Activated T-cell treated with anti-CD3 and anti-CD28 coated beads, Interleukin-2, amount 50 U/mL, for 4 hours (primary cell): Measurements from ENCODE around the gene DCAF15. TPM values are rescaled to one million over a fixed set of nuclear protein-coding genes. Genes with fewer than 3 reads are reported as not detected.

Experiments used
- ATAC-seq, 2 donors: fragments of 200-7000 bp; cut with Tn5 transposase; one replicate each; pipeline ENCODE4 v1.10.0; 2021
- DNase-seq: peaks from one replicate; pipeline ENCODE4 v3.0.0-alpha.2; 2020
- H3K27me3 Mint-ChIP-seq: one replicate; pipeline ENCODE4 v1.8.0; 2021; ENCODE audit warnings: low read depth, mixed read lengths
- H3K36me3 Mint-ChIP-seq: one replicate; pipeline ENCODE4 v1.8.0; 2022; ENCODE audit warnings: mixed read lengths; ENCODE audit not compliant: insufficient read depth
- H3K4me1 Mint-ChIP-seq: one replicate; pipeline ENCODE4 v1.8.0; 2021; ENCODE audit warnings: low read depth, mixed read lengths
- H3K4me3 Mint-ChIP-seq: one replicate; pipeline ENCODE4 v1.8.0; 2021; ENCODE audit warnings: mild to moderate bottlenecking, moderate library complexity, mixed read lengths
- H3K9me3 Mint-ChIP-seq: one replicate; pipeline ENCODE4 v1.8.0; 2021; ENCODE audit warnings: mixed read lengths
- total RNA-seq, 3 donors: library from RNA; stranded (reverse); gene quantifications; one replicate each; pipeline ENCODE4 v1.2.1, GENCODE V29; 2021

The DCAF15 gene
- total RNA-seq, 3 donors from 2014 or later = 65.2 to 75.4 (median 66.2) TPM

DNA sequence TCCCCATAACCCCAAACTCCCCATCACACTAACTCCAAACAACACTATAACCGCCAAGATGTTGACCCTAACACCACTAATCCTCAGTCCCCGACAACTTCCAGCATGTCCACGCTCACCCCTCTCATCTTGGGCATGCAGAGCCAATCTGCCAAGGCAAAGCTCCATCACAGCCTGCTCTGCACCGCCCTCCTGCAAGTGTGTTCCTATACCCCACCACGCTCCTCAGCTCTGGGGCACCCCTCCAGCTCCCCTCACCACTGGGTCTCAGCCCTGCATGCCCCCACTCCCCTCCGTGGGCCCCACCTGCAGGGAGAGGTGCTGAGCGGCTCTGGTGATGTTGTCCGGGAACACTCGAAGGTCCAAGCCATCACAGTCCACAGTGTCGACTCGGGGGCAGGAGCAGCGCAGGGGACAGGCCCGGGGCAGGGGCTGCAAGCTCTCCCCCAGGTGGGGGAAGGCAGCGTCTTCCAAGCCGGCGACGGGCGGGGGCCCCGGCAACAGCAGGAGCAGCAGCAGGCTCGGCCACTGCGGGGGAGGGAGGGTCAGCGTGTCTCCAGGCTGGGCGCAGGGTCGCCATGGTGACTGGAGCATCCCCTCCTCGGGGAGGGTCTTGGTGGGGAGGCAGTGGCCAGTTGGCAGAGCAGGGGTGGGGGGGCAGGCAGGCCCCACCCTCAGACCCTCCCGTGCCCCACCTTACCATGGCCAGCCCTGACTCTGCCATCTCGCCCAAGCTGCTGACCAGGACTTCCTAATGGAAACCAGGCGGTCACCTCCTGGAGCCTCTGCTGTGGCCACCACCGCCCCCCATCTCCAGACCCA lies 14.6 kb upstream of the DCAF15 start:
- H3K4me1 Mint-ChIP-seq = no peaks in the 10 kb centered on the region
- H3K36me3 Mint-ChIP-seq = no peaks in the 10 kb centered on the region
- H3K4me3 Mint-ChIP-seq = no peak overlapping the region
- ATAC-seq (no peak), DNase-seq (no peak)
- H3K27me3 Mint-ChIP-seq = peaks cover 13% of the 10 kb centered on the region
- H3K9me3 Mint-ChIP-seq = no peaks in the 10 kb centered on the region

DNA sequence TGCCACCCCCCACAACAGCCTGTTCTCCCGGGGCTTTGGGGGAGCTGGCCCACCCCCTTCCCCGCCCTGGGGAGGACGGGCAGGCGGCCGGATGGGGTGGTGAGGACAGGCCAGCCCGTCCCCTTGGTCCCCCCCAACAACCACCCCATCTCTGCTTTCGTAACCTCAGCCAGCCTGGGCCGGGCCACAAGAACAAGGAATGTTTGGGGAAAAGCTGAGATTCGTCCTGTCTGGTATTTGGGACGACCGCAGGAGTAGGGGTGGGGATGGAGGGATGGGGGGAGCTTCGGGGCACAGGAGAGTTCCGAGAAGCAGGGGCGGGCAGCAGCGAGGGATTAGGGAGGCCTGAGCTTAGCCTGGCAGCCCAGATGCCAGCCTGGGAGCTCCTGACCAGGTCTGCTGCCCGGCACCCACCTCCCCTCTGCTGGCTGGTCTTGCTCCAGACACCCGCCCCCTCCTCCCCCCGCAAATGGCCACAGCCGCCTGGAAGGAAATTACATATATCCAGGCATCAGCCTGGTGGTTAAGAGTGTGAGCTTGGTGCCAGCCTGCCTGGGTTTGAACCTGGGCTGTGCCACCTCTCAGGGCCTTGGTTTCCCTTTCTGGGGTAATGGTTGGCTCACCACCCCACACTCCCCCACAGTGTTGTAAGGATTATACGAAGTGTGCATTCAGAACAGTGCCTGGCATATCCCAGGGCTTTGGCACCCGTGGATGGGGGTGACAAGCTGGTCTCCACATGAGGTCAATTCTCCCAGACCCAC lies 13.8 kb upstream of the DCAF15 start, which contains the start of gene PODNL1:
TSS of gene PODNL1 (minus strand) at position 117 of the 764 bp plus-strand sequence. CDS start 236 bp downstream, outside the sequence.
- Mint-ChIP-seq H3K4me3 (no peak within 1 kb of the TSS), H3K36me3 (no peaks in the 10 kb centered on the region), H3K4me1 (no peaks in the 10 kb centered on the region), H3K9me3 (no peaks in the 10 kb centered on the region), H3K27me3 (peaks cover 9% of the 10 kb centered on the region)
- ATAC-seq (no peak), DNase-seq (no peak)

DNA sequence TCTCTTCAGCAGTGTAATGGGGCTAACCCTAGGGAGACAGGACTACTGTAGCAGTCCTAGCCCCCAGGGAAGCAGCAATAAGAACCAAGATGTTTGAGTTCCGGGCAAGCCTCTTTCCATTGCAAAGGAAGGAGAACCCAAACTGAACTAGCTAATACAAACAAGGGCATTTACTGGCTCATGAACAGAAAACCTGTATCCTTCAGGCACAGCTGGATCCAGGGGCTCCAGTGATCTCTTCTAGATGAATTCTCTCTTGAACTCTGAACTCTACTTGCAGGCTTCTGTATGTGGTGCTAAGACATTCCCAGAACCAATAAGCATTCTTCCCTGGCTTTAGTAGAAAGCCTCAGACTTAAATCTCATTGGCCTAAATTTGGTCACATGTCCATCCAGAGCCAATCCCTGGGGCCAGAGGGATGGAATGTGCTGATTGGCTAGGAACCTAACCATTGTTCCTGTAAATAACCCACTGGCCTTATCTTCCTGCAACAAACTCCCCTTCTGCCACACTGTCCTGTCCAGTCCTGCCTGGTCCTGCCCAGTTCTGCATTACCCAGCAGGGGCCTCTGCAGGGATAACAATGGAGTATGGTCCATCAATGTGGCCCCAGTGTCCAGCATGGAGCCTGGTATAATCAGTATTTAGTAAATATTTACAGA lies 10.2 kb upstream of the DCAF15 start:
- Mint-ChIP-seq H3K9me3 (no peaks in the 10 kb centered on the region), H3K4me1 (no peaks in the 10 kb centered on the region), H3K4me3 (no peak overlapping the region), H3K36me3 (no peaks in the 10 kb centered on the region), H3K27me3 (peaks cover 4% of the 10 kb centered on the region)
- ATAC-seq = no peak
- DNase-seq = no peak

DNA sequence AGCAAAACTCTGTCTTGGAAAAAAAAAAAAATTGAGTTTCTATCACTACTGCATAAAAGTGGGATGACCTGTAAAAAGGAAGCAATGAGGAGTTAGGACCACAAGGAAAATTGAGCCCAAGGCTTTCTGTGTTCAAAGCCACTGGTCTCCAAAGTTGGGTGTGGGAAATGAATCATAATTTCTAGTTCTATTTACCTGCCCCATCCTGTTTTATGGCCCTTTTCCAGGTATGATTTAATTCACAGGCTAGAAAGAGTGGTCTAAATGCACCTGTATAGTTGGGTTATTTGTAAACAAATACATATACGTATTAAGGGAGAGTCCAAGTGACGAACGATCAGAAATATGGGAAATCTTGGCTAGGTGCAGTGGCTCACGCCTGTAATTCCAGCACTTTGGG lies 5.9 kb upstream of the DCAF15 start:
- ATAC-seq (no peak), DNase-seq (no peak)
- Mint-ChIP-seq H3K4me1 (no peaks in the 10 kb centered on the region), H3K27me3 (no peaks in the 10 kb centered on the region), H3K4me3 (no peak overlapping the region), H3K9me3 (no peaks in the 10 kb centered on the region), H3K36me3 (no peaks in the 10 kb centered on the region)

DNA sequence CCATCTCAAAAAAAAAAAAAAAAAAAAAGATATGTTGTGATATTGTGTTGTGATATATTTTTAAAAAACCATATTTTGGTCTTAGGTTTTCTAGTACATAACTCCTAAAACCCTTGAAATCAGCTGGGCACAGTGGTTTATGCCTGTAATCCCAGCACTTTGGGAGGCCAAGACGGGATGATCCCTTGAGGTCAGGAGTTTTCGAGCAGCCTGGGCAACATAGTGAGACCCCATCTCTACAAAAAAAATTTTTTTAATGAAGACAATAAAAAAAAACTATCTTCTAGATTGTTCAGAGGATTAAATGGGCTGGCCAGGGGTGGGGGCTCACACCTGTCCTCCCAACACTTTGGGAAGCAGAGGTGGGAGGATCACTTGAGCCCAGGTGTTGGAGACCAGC lies 1.3 kb upstream of the DCAF15 start:
- H3K9me3 Mint-ChIP-seq = no peaks in the 10 kb centered on the region
- peaks cover 22% of the 10 kb centered on the region for H3K4me1 Mint-ChIP-seq
- peaks cover 3% of the 10 kb centered on the region for H3K36me3 Mint-ChIP-seq
- ATAC-seq (no peak), DNase-seq (no peak)
- H3K27me3 Mint-ChIP-seq = no peaks in the 10 kb centered on the region
- H3K4me3 Mint-ChIP-seq = no peak overlapping the region

DNA sequence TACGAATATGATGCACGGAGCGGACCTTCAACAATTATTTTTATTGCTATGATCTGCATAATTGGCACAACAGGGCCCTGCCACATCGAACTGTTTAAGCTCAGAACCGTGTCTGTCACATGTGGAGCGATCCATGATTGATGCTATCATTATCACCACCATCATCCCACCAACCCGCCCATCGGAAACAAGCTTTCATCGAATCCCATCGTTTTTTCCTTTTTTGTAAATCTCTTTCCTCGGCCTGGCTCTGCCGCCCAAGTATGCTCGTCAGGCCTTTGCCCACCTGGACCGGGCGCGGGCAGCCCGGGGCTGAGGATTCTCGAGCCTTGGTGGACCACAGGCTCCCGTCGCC lies 533 bp upstream of the DCAF15 start:
- Mint-ChIP-seq H3K27me3 (no peaks in the 10 kb centered on the region), H3K9me3 (no peaks in the 10 kb centered on the region), H3K4me3 (peak overlapping the region; percentile 96), H3K4me1 (peaks cover 22% of the 10 kb centered on the region), H3K36me3 (peaks cover 4% of the 10 kb centered on the region)
- no peak for DNase-seq
- peak; percentile 6 to 12 for ATAC-seq

DNA sequence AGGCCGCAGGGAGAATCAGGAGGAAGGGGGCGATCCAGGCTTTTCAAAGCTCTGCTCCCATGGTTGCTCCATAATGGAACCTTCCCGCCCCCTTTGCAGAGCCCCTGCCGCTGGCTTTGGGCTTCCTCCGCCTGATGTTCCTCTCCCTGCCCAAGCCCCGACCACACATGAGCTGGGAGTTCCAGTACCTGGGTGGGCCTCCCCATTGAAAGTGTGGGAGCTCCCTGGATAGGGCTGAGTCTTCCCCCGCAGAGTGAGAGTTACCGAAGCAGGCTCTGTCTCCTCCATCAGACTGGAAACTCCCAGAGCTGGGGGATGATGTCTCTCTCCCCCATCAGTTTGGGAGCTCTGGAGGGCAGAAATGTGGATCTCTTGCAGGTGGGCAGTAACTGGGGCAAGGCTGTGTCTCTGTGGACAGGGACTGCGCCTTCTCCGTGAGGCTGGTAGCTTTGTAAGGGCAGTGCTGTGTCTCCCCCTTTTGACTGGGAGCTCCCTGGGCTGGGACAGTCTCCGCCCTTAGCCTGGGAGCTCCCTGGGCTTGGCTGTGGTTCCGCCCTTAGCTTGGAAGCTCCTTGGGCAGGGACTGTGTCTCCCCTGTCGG lies 722 bp downstream of the DCAF15 start:
- DNase-seq = no peak

DNA sequence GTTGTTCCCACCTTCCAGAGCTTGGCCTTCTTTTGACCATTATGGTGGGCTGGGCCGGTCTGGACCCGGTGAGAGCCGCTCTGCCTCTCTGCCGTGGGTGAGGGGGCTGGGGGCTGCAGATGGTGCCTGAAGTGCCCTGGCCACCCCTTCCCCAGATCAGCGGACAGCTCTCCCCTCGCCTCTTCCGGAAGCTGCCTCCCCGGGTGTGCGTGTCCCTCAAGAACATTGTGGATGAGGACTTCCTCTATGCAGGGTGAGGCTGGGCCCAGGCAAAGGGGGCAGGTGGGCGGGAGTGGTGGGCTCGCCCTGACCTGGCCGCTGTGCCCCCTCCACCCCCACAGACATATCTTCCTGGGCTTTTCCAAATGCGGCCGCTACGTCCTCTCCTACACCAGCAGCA lies 1.9 kb downstream of the DCAF15 start:
- Mint-ChIP-seq H3K4me1 (peaks cover 22% of the 10 kb centered on the region), H3K27me3 (no peaks in the 10 kb centered on the region), H3K4me3 (peak overlapping the region; percentile 96), H3K9me3 (no peaks in the 10 kb centered on the region), H3K36me3 (peaks cover 7% of the 10 kb centered on the region)
- no peak for DNase-seq
- ATAC-seq = no peak

More for the DNA sequence above, 722 bp downstream of the DCAF15 start:
- H3K9me3 Mint-ChIP-seq = no peaks in the 10 kb centered on the region
- peaks cover 7% of the 10 kb centered on the region for H3K36me3 Mint-ChIP-seq
- no peak for ATAC-seq
- H3K27me3 Mint-ChIP-seq = no peaks in the 10 kb centered on the region
- peak overlapping the region; percentile 96 for H3K4me3 Mint-ChIP-seq
- peaks cover 22% of the 10 kb centered on the region for H3K4me1 Mint-ChIP-seq

DNA sequence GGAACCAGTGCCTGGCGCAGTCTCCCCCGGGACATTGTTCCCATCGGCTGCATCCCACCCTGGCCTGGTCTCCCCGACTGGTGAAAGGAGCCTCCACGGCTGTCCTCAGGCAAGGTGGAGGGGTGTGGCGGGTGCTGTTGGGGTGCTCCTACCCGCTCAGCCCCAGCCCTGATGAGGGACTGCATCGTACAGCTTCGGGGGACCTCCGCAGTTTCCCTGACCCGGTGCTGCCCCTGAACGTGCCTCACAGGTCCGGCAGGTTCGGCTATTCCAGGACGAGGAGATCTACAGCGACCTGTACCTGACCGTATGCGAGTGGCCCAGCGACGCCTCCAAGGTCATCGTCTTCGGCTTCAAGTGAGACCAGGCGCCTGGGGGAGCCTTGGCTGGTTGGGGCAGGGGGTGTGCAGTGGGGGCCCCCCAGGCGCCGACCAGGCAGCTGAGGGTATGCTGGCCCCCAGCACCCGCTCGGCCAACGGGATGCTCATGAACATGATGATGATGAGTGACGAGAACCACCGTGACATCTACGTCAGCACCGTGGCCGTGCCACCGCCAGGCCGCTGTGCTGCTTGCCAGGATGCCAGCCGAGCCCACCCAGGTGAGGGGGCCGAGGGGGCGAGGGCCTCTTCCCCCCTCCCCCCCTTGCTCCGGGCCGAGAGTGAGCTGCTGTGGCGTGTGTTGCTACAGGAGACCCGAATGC lies 3.5 kb downstream of the DCAF15 start:
- Mint-ChIP-seq H3K4me1 (peaks cover 22% of the 10 kb centered on the region), H3K4me3 (no peak overlapping the region), H3K36me3 (peaks cover 10% of the 10 kb centered on the region), H3K9me3 (no peaks in the 10 kb centered on the region), H3K27me3 (no peaks in the 10 kb centered on the region)
- no peak for DNase-seq
- no peak for ATAC-seq

DNA sequence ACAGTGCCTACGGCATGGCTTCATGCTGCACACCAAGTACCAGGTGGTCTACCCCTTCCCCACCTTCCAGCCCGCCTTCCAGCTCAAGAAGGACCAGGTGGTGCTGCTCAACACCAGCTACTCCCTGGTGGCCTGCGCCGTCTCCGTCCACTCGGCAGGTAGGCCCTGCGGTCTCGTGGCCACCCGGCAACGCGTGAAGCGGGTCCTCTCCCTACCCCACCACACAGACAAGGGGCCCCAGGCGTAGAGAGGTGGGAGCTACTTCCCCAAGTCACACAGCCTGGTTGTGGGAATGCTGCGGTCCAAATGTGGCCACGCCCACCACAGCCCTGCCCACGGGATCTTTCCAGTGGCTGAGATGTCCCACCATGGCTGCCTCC lies 4.0 kb downstream of the DCAF15 start:
- Mint-ChIP-seq H3K4me1 (peaks cover 22% of the 10 kb centered on the region), H3K9me3 (no peaks in the 10 kb centered on the region), H3K4me3 (no peak overlapping the region), H3K27me3 (no peaks in the 10 kb centered on the region), H3K36me3 (peaks cover 11% of the 10 kb centered on the region)
- ATAC-seq (no peak), DNase-seq (no peak)

DNA sequence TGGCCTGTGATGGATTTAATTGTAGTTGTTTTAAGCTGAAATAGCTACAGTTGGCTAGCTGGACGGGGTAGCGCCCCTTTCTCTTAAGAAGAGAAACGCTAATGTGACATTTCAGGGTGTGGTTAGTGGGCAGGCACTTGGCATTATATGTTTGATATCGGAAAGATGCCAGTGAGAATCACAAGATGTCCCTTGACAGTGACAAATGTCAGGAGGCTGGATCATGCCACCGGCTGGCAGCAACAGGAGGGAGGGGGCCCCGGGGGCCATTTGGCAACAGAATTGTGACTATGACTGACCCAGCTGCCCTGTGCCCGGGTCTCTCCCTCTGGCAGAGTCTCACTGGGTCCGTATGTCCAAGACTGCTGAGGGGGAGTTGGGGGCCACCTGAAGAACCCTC lies 4.7 kb downstream of the DCAF15 start:
- Mint-ChIP-seq H3K9me3 (no peaks in the 10 kb centered on the region), H3K4me1 (peaks cover 16% of the 10 kb centered on the region), H3K36me3 (peaks cover 16% of the 10 kb centered on the region), H3K27me3 (no peaks in the 10 kb centered on the region), H3K4me3 (no peak overlapping the region)
- DNase-seq (no peak), ATAC-seq (no peak)

DNA sequence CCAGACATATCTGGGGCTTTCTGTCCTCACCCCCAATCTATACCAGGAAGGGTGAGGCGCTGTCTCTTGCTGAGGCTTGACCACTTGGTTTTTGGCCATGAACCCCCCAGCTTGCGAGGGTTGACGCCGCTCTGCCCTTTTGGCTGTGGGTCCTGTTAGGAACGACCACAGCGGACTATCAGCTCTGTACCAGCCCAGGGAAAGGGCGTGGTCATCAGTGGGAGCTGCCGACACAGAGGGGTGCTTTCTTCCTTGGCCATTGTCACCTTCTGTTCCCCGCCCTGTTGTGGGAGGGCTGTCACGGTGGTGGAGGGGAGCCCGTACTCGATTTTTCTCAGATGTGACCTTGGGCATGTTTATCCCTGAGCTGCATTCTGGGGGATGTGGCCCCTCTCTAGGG lies 5.7 kb downstream of the DCAF15 start:
- H3K9me3 Mint-ChIP-seq = no peaks in the 10 kb centered on the region
- ATAC-seq = no peak
- H3K4me1 Mint-ChIP-seq = peaks cover 12% of the 10 kb centered on the region
- no peaks in the 10 kb centered on the region for H3K27me3 Mint-ChIP-seq
- peaks cover 16% of the 10 kb centered on the region for H3K36me3 Mint-ChIP-seq
- DNase-seq = no peak
- H3K4me3 Mint-ChIP-seq = no peak overlapping the region

DNA sequence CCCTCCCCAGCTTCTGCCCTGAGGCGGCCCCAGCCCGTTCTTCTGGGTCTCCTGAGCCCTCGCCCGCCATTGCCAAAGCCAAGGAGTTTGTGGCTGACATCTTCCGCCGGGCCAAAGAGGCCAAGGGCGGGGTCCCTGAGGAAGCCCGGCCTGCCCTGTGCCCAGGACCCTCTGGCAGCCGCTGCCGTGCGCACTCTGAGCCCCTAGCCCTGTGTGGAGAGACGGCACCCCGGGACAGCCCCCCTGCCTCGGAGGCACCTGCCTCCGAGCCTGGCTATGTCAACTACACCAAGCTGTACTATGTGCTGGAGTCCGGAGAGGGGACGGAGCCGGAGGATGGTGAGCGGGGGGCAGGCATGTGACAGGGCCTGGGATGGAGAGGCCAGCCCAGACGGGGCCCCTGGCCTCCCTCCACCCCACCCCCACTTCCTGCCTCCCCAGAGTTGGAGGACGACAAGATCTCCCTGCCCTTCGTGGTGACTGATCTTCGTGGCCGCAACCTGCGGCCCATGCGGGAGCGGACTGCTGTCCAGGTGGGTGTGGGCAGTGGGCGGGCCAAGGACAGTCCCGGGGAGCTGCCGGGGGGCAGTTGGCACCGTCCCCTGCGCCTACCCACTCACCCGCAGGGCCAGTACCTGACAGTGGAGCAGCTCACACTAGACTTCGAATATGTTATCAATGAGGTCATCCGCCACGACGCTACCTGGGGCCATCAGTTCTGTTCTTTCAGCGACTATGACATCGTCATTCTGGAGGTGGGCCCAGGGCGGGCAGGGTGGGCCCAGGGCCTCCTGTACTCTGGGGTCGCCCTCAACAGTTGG lies 7.0 kb downstream of the DCAF15 start:
- Mint-ChIP-seq H3K36me3 (peaks cover 17% of the 10 kb centered on the region), H3K27me3 (no peaks in the 10 kb centered on the region), H3K9me3 (no peaks in the 10 kb centered on the region), H3K4me1 (peaks cover 3% of the 10 kb centered on the region), H3K4me3 (no peak overlapping the region)
- ATAC-seq (no peak), DNase-seq (no peak)
